Right renal pelvis (tissue), 4 donors: ENCODE results near the gene CCNB1. TPM values are rescaled to one million over a fixed set of nuclear protein-coding genes. Genes with fewer than 3 reads are reported as not detected.
"Not testable (repeated sequence)": the region's sequence is repeated elsewhere in the genome, so short reads cannot be mapped to it uniquely, and the experiment has no call there.

ENCODE experiments used
- DNase-seq, 4 donors: peaks; one replicate each; pipeline ENCODE4 v3.0.0-alpha.2; 2013; ENCODE audit warnings: low read depth in 4 of 4, low spot score in 3 of 4, missing footprints in 1 of 4
- polyA plus RNA-seq, 4 donors: library from polyadenylated mRNA; unstranded; fragments of 120-200 nt; gene quantifications; one replicate each; pipeline ENCODE4 v1.2.1, GENCODE V29; 2013; ENCODE audit not compliant: insufficient read length in 4 of 4

CCNB1 gene
- 100 to 1,000 TPM in 1 of 4 donors, 10 to 100 TPM in 3; 87.5 to 104 (median 87.7) TPM for polyA plus RNA-seq

- DNase-seq, result peak; percentile 91 to 94 (median 93)
Measured at GRCh38 chr5:69166686-69167492, at the start of gene CCNB1. Gene CCNB1, plus strand, starts transcription at chr5:69167150. Its CDS starts 113 bp downstream, at chr5:69167263.

- DNase-seq, result no peak
Measured at GRCh38 chr5:69129413-69129812, 37.5 kb upstream of the CCNB1 start.

- no peak for DNase-seq
Measured at GRCh38 chr5:69130241-69130640, 36.7 kb upstream of the CCNB1 start.

- DNase-seq, result no peak
Measured at GRCh38 chr5:69131304-69131703, 35.6 kb upstream of the CCNB1 start.

- no peak for DNase-seq
Measured at GRCh38 chr5:69134126-69134525, 32.8 kb upstream of the CCNB1 start.

- DNase-seq, result no peak
Measured at GRCh38 chr5:69136293-69136692, 30.7 kb upstream of the CCNB1 start.

- not testable (repeated sequence) for DNase-seq
Measured at GRCh38 chr5:69137208-69137607, 29.7 kb upstream of the CCNB1 start.

GRCh38 chr5:69137807-69138206 lies 29.1 kb upstream of the CCNB1 start:
- no peak for DNase-seq

GRCh38 chr5:69138766-69139165 lies 28.2 kb upstream of the CCNB1 start:
- DNase-seq, result no peak

- not testable (repeated sequence) for DNase-seq
Measured at GRCh38 chr5:69140239-69140638, 26.7 kb upstream of the CCNB1 start.

- DNase-seq, result no peak
Measured at GRCh38 chr5:69140827-69141226, 26.1 kb upstream of the CCNB1 start.

GRCh38 chr5:69148576-69148975 lies 18.4 kb upstream of the CCNB1 start:
- not testable (repeated sequence) for DNase-seq

GRCh38 chr5:69148981-69149675 lies 17.8 kb upstream of the CCNB1 start:
- no peak for DNase-seq

GRCh38 chr5:69149676-69150010 lies 17.3 kb upstream of the CCNB1 start:
- DNase-seq, result no peak

- DNase-seq, result no peak
Measured at GRCh38 chr5:69152731-69153130, 14.2 kb upstream of the CCNB1 start.

- DNase-seq, result no peak
Measured at GRCh38 chr5:69156456-69156855, 10.5 kb upstream of the CCNB1 start.

GRCh38 chr5:69158039-69158438 lies 8.9 kb upstream of the CCNB1 start:
- DNase-seq, result no peak

GRCh38 chr5:69160651-69161050 lies 6.3 kb upstream of the CCNB1 start:
- DNase-seq, result no peak

- no peak for DNase-seq
Measured at GRCh38 chr5:69167493-69167855, 524 bp downstream of the CCNB1 start.

GRCh38 chr5:69167929-69168328 lies 979 bp downstream of the CCNB1 start:
- DNase-seq, result no peak

GRCh38 chr5:69170495-69170894 lies 3.5 kb downstream of the CCNB1 start:
- DNase-seq, result no peak

GRCh38 chr5:69170969-69171368 lies 4.0 kb downstream of the CCNB1 start:
- DNase-seq, result no peak
